ENCODE measurements around the gene RAET1E. TPM values are rescaled to one million over a fixed set of nuclear protein-coding genes. Genes with fewer than 3 reads are reported as not detected.

RAET1E gene
- total and polyA plus RNA-seq, 9 of the 15 experiments (the other 6 are each of a cell fraction or from before 2014, with no cell fraction given), result not detected

DNA sequence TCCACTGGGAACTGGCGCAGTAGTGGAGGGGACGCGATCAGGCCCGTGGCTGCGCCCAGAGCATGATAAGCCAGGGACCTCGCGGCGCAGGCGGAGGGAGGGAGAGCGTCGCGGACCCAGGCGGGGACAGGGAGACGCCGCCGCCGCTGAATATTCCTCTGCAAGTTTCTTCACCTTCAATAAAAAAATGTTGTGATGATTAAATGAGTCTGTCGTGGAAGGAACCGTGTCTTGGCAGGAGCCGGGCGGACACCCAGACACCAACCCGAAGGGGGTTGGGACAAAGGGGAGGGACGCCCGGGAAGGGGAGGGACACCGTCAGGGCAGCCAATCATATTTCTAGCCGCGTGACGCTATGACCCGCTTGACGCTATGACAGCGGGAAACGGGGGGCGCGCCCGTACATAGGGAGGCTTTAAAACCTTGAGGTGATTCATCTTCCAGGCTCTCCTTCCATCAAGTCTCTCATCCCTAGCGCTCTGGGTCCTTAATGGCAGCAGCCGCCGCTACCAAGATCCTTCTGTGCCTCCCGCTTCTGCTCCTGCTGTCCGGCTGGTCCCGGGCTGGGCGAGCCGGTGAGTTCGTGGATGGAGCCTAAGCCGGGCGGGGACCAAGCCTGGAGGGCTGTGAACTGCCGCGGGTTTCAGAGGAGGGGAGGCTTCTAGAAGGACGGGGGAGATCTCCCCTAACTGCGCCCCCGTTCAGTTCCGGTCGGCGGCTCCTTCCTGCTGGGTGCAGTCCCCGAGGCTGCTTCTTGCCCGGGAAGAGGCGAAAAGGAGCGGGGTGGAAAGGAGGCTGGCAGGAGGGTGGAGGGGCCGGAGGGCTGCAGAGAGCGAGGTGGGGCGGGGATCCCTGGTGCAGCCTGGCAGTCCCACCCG, 43.9 kb upstream of the RAET1E start, which contains the start of gene ULBP2:
TSS of gene ULBP2 (plus strand) at position 432 of the 878 bp plus-strand sequence. CDS start at position 491, 59 bp downstream.
- BruUV-seq (replicated peaks), result TSS peak; percentile 35
- peaks cover 14 to 51% of the 10 kb centered on the region in 2 experiments; a peak in 4 of 5 replicates for H3K27me3 ChIP-seq (ENCODE audit: control insufficient read depth in 2 of 2, insufficient read depth in 2 of 2, low read length in 2 of 2)
- DNase-seq (ENCODE audit: extremely low read depth in 1 of 4, low spot score in 3 of 4) (peak; percentile 92 to 99 (median 99)), ATAC-seq (peak; percentile 93), FAIRE-seq (peak; percentile 80)
- H3K4me2 ChIP-seq (ENCODE audit: insufficient read depth, low read length), result peak within 1 kb of the TSS; percentile 82
- peak within 1 kb of the TSS; percentile 17 to 79; a peak in 2 of 4 replicates for H3K9ac ChIP-seq (ENCODE audit: insufficient read depth in 1 of 2, low read depth in 2 of 2, low read length in 2 of 2)
- no peaks in the 10 kb centered on the region for H3K9me3 ChIP-seq (replicated peaks; ENCODE audit: control insufficient read depth, insufficient read depth, low read depth, low read length)
- in situ Hi-C loops (cut with MboI) (loop anchor here (10.0 kb wide), 1 partner anchor 463 kb away; no protein-coding TSS in a partner anchor), intact Hi-C loops (cut with micrococcal nuclease) (no loop called here)
- H2AFZ ChIP-seq (ENCODE audit: low read depth, low read length), result peak within 1 kb of the TSS; percentile 92
- ChIA-PET CTCF (ENCODE audit: low intra/inter-chr PET ratio) (interaction anchor here (0.6 kb wide), 1 partner anchor 64 kb away, joined by 3 read pairs; no protein-coding TSS in a partner anchor), POLR2A (interaction anchor here (0.6 kb wide), 1 partner anchor 71 kb away, joined by 3 read pairs; no protein-coding TSS in a partner anchor)
- H3K9me1 ChIP-seq (ENCODE audit: control insufficient read depth, insufficient read depth, low read length), result no peaks in the 10 kb centered on the region
- H3K4me1 ChIP-seq (replicated peaks in 1 of 2; ENCODE audit: control insufficient read depth in 2 of 2, insufficient read depth in 2 of 2, low read length in 2 of 2), result peaks cover 0 to 26% of the 10 kb centered on the region in 2 experiments; a peak in 2 of 5 replicates
- no peaks in the 10 kb centered on the region for H4K20me1 ChIP-seq (replicated peaks; ENCODE audit: control insufficient read depth, insufficient read depth, low read length)
- 2% methylated on average over 58 of the region's 62 CpGs for WGBS (ENCODE audit: insufficient coverage, low coverage, missing lambda C conversion rate)
- no peak within 1 kb of the TSS for H3K27ac ChIP-seq (ENCODE audit: extremely low read depth, low read depth, low read length)
- H3K4me3 ChIP-seq, result peak within 1 kb of the TSS; percentile 43
- no peaks in the 10 kb centered on the region for H3K36me3 ChIP-seq (ENCODE audit: control insufficient read depth, insufficient read depth, low read length)
- H3K79me2 ChIP-seq (ENCODE audit: control insufficient read depth, insufficient read depth, low read length), result no peaks in the 10 kb centered on the region
- no peak for TF ChIP-seq ZNF75A (CRISPR knock-in tag; IDR thresholded peaks at IDR 0.05)
- TF ChIP-seq SIN3A (IDR thresholded peaks at IDR 0.05; ENCODE audit: borderline replicate concordance in 2 of 2, control insufficient read depth in 1 of 2, low read depth in 2 of 2, low read length in 2 of 2), result no peak
- TF ChIP-seq, protein P1, sequence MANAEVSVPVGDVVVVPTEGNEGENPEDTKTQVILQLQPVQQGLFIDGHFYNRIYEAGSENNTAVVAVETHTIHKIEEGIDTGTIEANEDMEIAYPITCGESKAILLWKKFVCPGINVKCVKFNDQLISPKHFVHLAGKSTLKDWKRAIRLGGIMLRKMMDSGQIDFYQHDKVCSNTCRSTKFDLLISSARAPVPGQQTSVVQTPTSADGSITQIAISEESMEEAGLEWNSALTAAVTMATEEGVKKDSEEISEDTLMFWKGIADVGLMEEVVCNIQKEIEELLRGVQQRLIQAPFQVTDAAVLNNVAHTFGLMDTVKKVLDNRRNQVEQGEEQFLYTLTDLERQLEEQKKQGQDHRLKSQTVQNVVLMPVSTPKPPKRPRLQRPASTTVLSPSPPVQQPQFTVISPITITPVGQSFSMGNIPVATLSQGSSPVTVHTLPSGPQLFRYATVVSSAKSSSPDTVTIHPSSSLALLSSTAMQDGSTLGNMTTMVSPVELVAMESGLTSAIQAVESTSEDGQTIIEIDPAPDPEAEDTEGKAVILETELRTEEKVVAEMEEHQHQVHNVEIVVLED (CRISPR knock-in tag; IDR thresholded peaks at IDR 0.05), result no peak
- no peak for TF ChIP-seq CEBPB (tag; IDR thresholded peaks at IDR 0.05)
- TF ChIP-seq MTF1 (CRISPR knock-in tag; IDR thresholded peaks at IDR 0.05; ENCODE audit: borderline replicate concordance), result no peak
- no peak for TF ChIP-seq SMAD1 (IDR thresholded peaks at IDR 0.05; ENCODE audit: low read depth, low read length, partially characterized antibody)
- TF ChIP-seq RBM25 (IDR thresholded peaks at IDR 0.05; ENCODE audit: low read depth, low read length, severe bottlenecking), result no peak
- no peak for TF ChIP-seq C11orf30 (IDR thresholded peaks at IDR 0.05; ENCODE audit: low read depth)
- no peak for TF ChIP-seq NCOA1 (IDR thresholded peaks at IDR 0.05; ENCODE audit: low read depth)
- TF ChIP-seq POU5F1 (IDR thresholded peaks at IDR 0.05; ENCODE audit: borderline replicate concordance, low read depth, low read length, partially characterized antibody), result no peak
- no peak for TF ChIP-seq GATAD2B (IDR thresholded peaks at IDR 0.05; ENCODE audit: borderline replicate concordance)
- no peak for TF ChIP-seq MYNN (IDR thresholded peaks at IDR 0.05)
- no peak for TF ChIP-seq MYNN (CRISPR knock-in tag; IDR thresholded peaks at IDR 0.05)
- TF ChIP-seq NFXL1 (CRISPR knock-in tag; IDR thresholded peaks at IDR 0.05), result no peak
- no peak for TF ChIP-seq ZNF76 (CRISPR knock-in tag; IDR thresholded peaks at IDR 0.05; ENCODE audit: borderline replicate concordance)
- TF ChIP-seq ZNF224 (CRISPR knock-in tag; IDR thresholded peaks at IDR 0.05), result no peak
- TF ChIP-seq GABPA (tag; conservative IDR thresholded peaks at IDR 0.05; ENCODE audit: low read depth), result no peak
- TF ChIP-seq ZNF77 (CRISPR knock-in tag; IDR thresholded peaks at IDR 0.05), result no peak

Measured in K562 (cell line).